ENCODE data around the gene LTBP2.
A peak's percentile ranks its signal among the peaks of the same experiment; 100 is the strongest.

Gene LTBP2

DNA sequence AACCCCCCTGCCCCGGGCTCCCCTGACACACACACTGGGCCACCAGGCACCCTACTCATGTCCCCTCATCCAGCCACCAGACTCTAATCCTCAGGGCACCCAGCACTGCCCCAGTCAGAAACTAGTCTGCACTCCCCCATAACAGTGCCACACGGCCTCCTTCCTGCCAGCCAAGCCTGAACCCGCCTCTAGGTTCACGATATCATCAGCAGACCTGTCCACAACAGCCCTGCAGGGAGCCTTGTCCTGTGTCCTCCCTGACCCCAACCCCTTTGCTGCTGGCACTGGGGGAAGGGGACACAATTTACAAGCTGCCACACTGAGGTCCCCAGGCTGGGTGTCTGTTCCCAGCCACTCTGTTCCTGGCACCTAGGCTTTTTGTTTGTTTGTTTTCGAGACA lies 33.6 kb downstream of the LTBP2 start:
- peaks cover under 1% of the 10 kb centered on the region for H3K79me1 ChIP-seq (ENCODE audit: low read length)
- H4K8ac ChIP-seq (ENCODE audit: low read depth, low read length), result peak overlapping the region; percentile 8
- no peak overlapping the region for H3K4me2 ChIP-seq (ENCODE audit: low read length)
- H3K23ac ChIP-seq (ENCODE audit: low read length), result no peak overlapping the region
- no peaks in the 10 kb centered on the region for H3K79me2 ChIP-seq (ENCODE audit: control insufficient read depth, insufficient read depth, low read length, poor library complexity)
- no peaks in the 10 kb centered on the region for H3K36me3 ChIP-seq (ENCODE audit: control insufficient read depth in 1 of 2, insufficient read depth in 2 of 2, low read length in 2 of 2)
- no peak overlapping the region for H2BK12ac ChIP-seq (ENCODE audit: low read length)
- H3K9me3 ChIP-seq (ENCODE audit: insufficient read depth, low read depth, low read length), result no peaks in the 10 kb centered on the region
- no peak overlapping the region for H2BK5ac ChIP-seq (ENCODE audit: low read depth, low read length, poor library complexity)
- H2BK120ac ChIP-seq (ENCODE audit: insufficient read depth, low read length, poor library complexity), result no peak overlapping the region
- peaks cover 8 to 11% of the 10 kb centered on the region in 2 experiments for H3K4me1 ChIP-seq (ENCODE audit: control insufficient read depth in 1 of 2, insufficient read depth in 2 of 2, low read length in 2 of 2)
- no peak overlapping the region for H2AK5ac ChIP-seq (ENCODE audit: low read length)
- DNase-seq, result no peak
- no peak overlapping the region for H4K91ac ChIP-seq (ENCODE audit: low read depth, low read length)
- H3K27ac ChIP-seq (ENCODE audit: low read depth, low read length), result no peak overlapping the region
- no peak overlapping the region for H3K9ac ChIP-seq (ENCODE audit: low read length)
- no peaks in the 10 kb centered on the region for H3K27me3 ChIP-seq (ENCODE audit: insufficient read depth, low read length)
- H3K14ac ChIP-seq (ENCODE audit: low read length), result no peak overlapping the region
- no CpG with 5 or more reads among the region's 5 CpGs for WGBS (ENCODE audit: extremely low coverage, insufficient coverage, insufficient read length)
- H2AFZ ChIP-seq (ENCODE audit: insufficient read depth, low read length, poor library complexity), result no peak overlapping the region
- H3K18ac ChIP-seq (ENCODE audit: low read length), result no peak overlapping the region
- no peak overlapping the region for H4K12ac ChIP-seq (ENCODE audit: low read depth, low read length)
- no peak overlapping the region for H3K4ac ChIP-seq (ENCODE audit: low read depth, low read length)
- H3K4me3 ChIP-seq (ENCODE audit: low read depth, low read length), result no peak overlapping the region

GRCh38 chr14:74577948-74578275 lies 34.1 kb downstream of the LTBP2 start:
- Histone ChIP-seq H3K4ac (ENCODE audit: low read depth, low read length) (no peak overlapping the region), H3K14ac (ENCODE audit: low read length) (no peak overlapping the region), H3K9ac (ENCODE audit: low read length) (no peak overlapping the region), H4K8ac (ENCODE audit: low read depth, low read length) (no peak overlapping the region), H3K27me3 (ENCODE audit: insufficient read depth, low read length) (no peaks in the 10 kb centered on the region), H3K79me1 (ENCODE audit: low read length) (peaks cover 6% of the 10 kb centered on the region), H2BK120ac (ENCODE audit: insufficient read depth, low read length, poor library complexity) (no peak overlapping the region), H4K12ac (ENCODE audit: low read depth, low read length) (no peak overlapping the region), H2AK5ac (ENCODE audit: low read length) (peak overlapping the region; percentile 25), H4K91ac (ENCODE audit: low read depth, low read length) (no peak overlapping the region), H2BK12ac (ENCODE audit: low read length) (no peak overlapping the region), H3K18ac (ENCODE audit: low read length) (no peak overlapping the region), H3K4me2 (ENCODE audit: low read length) (no peak overlapping the region), H2BK5ac (ENCODE audit: low read depth, low read length, poor library complexity) (no peak overlapping the region), H3K79me2 (ENCODE audit: control insufficient read depth, insufficient read depth, low read length, poor library complexity) (no peaks in the 10 kb centered on the region), H3K9me3 (ENCODE audit: insufficient read depth, low read depth, low read length) (no peaks in the 10 kb centered on the region), H3K4me1 (ENCODE audit: control insufficient read depth in 1 of 2, insufficient read depth in 2 of 2, low read length in 2 of 2) (peaks cover 11 to 17% of the 10 kb centered on the region in 2 experiments), H3K4me3 (ENCODE audit: low read depth, low read length) (no peak overlapping the region), H3K23ac (ENCODE audit: low read length) (no peak overlapping the region), H3K36me3 (ENCODE audit: control insufficient read depth in 1 of 2, insufficient read depth in 2 of 2, low read length in 2 of 2) (no peaks in the 10 kb centered on the region), H3K27ac (ENCODE audit: low read depth, low read length) (no peak overlapping the region), H2AFZ (ENCODE audit: insufficient read depth, low read length, poor library complexity) (no peak overlapping the region)
- DNase-seq, result no peak
- no CpG with 5 or more reads among the region's 3 CpGs for WGBS (ENCODE audit: extremely low coverage, insufficient coverage, insufficient read length)

DNA sequence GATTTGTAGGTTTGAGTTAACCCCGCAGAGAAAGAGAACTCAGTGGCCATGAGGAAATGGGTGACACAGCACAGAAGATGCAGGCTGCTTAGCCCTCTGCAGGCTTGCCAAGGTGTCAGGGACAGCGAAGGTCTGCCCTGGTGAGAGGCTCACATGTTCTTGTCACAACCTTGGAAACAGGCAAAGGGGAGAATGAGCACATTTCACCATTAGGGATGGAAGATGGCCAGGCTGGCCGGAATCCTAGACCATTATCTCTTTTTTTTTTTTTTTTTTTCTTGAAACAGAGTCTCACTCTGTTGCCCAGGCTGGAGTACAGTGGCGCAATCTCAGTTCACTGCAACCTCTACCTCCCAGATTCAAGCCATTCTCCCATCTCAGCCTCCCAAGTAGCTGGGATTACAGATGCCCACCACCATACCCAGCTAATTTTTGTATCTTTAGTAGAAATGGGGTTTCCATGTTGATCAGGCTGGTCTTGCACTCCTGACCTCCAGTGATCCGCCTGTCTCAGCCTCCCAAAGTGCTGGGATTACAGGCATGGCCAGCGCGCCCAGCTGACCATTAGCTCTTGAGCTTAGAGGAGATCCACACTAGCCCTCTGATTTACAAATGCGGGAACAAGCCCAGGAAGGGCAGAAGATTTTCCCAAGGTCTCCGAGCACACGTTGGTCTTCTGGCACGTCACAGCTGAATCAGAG lies 34.6 kb downstream of the LTBP2 start:
- no peak overlapping the region for H3K4ac ChIP-seq (ENCODE audit: low read depth, low read length)
- no CpG with 5 or more reads among the region's 11 CpGs for WGBS (ENCODE audit: extremely low coverage, insufficient coverage, insufficient read length)
- H2AK5ac ChIP-seq (ENCODE audit: low read length), result no peak overlapping the region
- no peak overlapping the region for H3K14ac ChIP-seq (ENCODE audit: low read length)
- no peak overlapping the region for H3K4me2 ChIP-seq (ENCODE audit: low read length)
- H3K27me3 ChIP-seq (ENCODE audit: insufficient read depth, low read length), result no peaks in the 10 kb centered on the region
- H2AFZ ChIP-seq (ENCODE audit: insufficient read depth, low read length, poor library complexity), result no peak overlapping the region
- H3K79me2 ChIP-seq (ENCODE audit: control insufficient read depth, insufficient read depth, low read length, poor library complexity), result no peaks in the 10 kb centered on the region
- no peak overlapping the region for H2BK12ac ChIP-seq (ENCODE audit: low read length)
- no peak overlapping the region for H3K4me3 ChIP-seq (ENCODE audit: low read depth, low read length)
- H3K9me3 ChIP-seq (ENCODE audit: insufficient read depth, low read depth, low read length), result no peaks in the 10 kb centered on the region
- peaks cover 10% of the 10 kb centered on the region for H3K79me1 ChIP-seq (ENCODE audit: low read length)
- no peak overlapping the region for H4K91ac ChIP-seq (ENCODE audit: low read depth, low read length)
- H3K9ac ChIP-seq (ENCODE audit: low read length), result no peak overlapping the region
- H3K23ac ChIP-seq (ENCODE audit: low read length), result no peak overlapping the region
- no peak overlapping the region for H4K12ac ChIP-seq (ENCODE audit: low read depth, low read length)
- no peak overlapping the region for H4K8ac ChIP-seq (ENCODE audit: low read depth, low read length)
- no peak overlapping the region for H3K18ac ChIP-seq (ENCODE audit: low read length)
- no peak overlapping the region for H3K27ac ChIP-seq (ENCODE audit: low read depth, low read length)
- no peak for DNase-seq
- no peaks in the 10 kb centered on the region for H3K36me3 ChIP-seq (ENCODE audit: control insufficient read depth in 1 of 2, insufficient read depth in 2 of 2, low read length in 2 of 2)
- peaks cover 13 to 20% of the 10 kb centered on the region in 2 experiments for H3K4me1 ChIP-seq (ENCODE audit: control insufficient read depth in 1 of 2, insufficient read depth in 2 of 2, low read length in 2 of 2)
- no peak overlapping the region for H2BK120ac ChIP-seq (ENCODE audit: insufficient read depth, low read length, poor library complexity)
- no peak overlapping the region for H2BK5ac ChIP-seq (ENCODE audit: low read depth, low read length, poor library complexity)

DNA sequence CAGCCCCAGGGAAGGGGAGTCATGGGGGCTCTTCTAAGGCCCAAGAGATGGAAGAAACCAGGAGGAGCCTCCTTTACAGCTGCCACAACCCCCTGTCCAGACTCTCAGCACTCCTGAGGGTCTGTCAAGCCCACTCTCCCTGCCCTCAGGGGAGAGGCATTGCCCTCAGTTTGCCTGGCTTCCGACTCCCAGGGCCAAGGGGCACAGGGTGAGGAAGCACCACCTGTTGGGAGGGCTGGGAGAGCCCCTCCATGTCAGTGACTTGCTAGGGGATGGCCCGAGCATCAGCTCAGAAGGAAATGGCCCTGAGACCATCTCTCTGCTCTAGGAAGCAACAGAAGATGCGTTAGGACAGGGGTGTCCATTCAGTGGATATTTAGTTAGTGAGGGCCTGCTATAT lies 36.1 kb downstream of the LTBP2 start:
- WGBS (ENCODE audit: extremely low coverage, insufficient coverage, insufficient read length), result no CpG with 5 or more reads among the region's 3 CpGs
- no peak overlapping the region for H3K4me2 ChIP-seq (ENCODE audit: low read length)
- no peak overlapping the region for H3K4me3 ChIP-seq (ENCODE audit: low read depth, low read length)
- no peak overlapping the region for H2AK5ac ChIP-seq (ENCODE audit: low read length)
- H2AFZ ChIP-seq (ENCODE audit: insufficient read depth, low read length, poor library complexity), result no peak overlapping the region
- peaks cover 18% of the 10 kb centered on the region for H3K79me1 ChIP-seq (ENCODE audit: low read length)
- no peak overlapping the region for H2BK5ac ChIP-seq (ENCODE audit: low read depth, low read length, poor library complexity)
- no peaks in the 10 kb centered on the region for H3K27me3 ChIP-seq (ENCODE audit: insufficient read depth, low read length)
- H4K12ac ChIP-seq (ENCODE audit: low read depth, low read length), result no peak overlapping the region
- H2BK120ac ChIP-seq (ENCODE audit: insufficient read depth, low read length, poor library complexity), result no peak overlapping the region
- peaks cover 21 to 25% of the 10 kb centered on the region in 2 experiments for H3K4me1 ChIP-seq (ENCODE audit: control insufficient read depth in 1 of 2, insufficient read depth in 2 of 2, low read length in 2 of 2)
- DNase-seq, result no peak
- no peaks in the 10 kb centered on the region for H3K36me3 ChIP-seq (ENCODE audit: control insufficient read depth in 1 of 2, insufficient read depth in 2 of 2, low read length in 2 of 2)
- no peak overlapping the region for H3K9ac ChIP-seq (ENCODE audit: low read length)
- peak overlapping the region; percentile 35 for H3K14ac ChIP-seq (ENCODE audit: low read length)
- H2BK12ac ChIP-seq (ENCODE audit: low read length), result no peak overlapping the region
- H4K91ac ChIP-seq (ENCODE audit: low read depth, low read length), result peak overlapping the region; percentile 7
- no peaks in the 10 kb centered on the region for H3K9me3 ChIP-seq (ENCODE audit: insufficient read depth, low read depth, low read length)
- H3K27ac ChIP-seq (ENCODE audit: low read depth, low read length), result no peak overlapping the region
- H3K79me2 ChIP-seq (ENCODE audit: control insufficient read depth, insufficient read depth, low read length, poor library complexity), result no peaks in the 10 kb centered on the region
- no peak overlapping the region for H3K4ac ChIP-seq (ENCODE audit: low read depth, low read length)
- H4K8ac ChIP-seq (ENCODE audit: low read depth, low read length), result no peak overlapping the region
- H3K18ac ChIP-seq (ENCODE audit: low read length), result no peak overlapping the region
- no peak overlapping the region for H3K23ac ChIP-seq (ENCODE audit: low read length)

Measured in trophoblast cell (in vitro differentiated cells and primary cell).